A549 (cell line): Measurements from ENCODE around the gene UNKL. TPM values are rescaled to one million over a fixed set of nuclear protein-coding genes. Genes with fewer than 3 reads are reported as not detected.

Experiments used
- ATAC-seq, 2 experiments: fragments of 200-7000 bp in 1 of 2; fragments of >200 bp in 1 of 2; cut with Nextera tagmentation in 1 of 2; cut with Tn5 transposase in 1 of 2; 3 replicates each; pipeline versions ENCODE4 v1.8.0 to v1.9.1; 2018 to 2020; ENCODE audit warnings: mild to moderate bottlenecking in 1 of 2, moderate library complexity in 1 of 2
- CTCF ChIA-PET: fragments of 300-600 bp; sonication (Branson Sonifier 250); formaldehyde crosslinking; extraction: SDS; loops from one replicate; lab custom pipeline; 2021; ENCODE audit warnings: antibody characterized with exemption, inconsistent platforms; lab: Yijun Ruan, JAX
- POLR2A ChIA-PET: fragments of 350-600 bp; formaldehyde crosslinking; extraction: SDS; loops from one replicate; lab custom pipeline; 2021; ENCODE audit warnings: antibody characterized with exemption, inconsistent platforms; lab: Yijun Ruan, JAX
- DNase-seq, 2 experiments: peaks; one replicate each; pipeline versions ENCODE4 v3.0.0 to v3.0.0-alpha.2; 2011 to 2016; ENCODE audit warnings: low read depth in 1 of 2, low spot score in 1 of 2
- FAIRE-seq: peaks from 2 replicates; lab custom pipeline; 2011; peaks lifted over from hg19 to GRCh38; lab: Jason Lieb, UNC
- H3K27ac ChIP-seq, 2 experiments: fragments of >200 bp; sonication (Bioruptor Twin); formaldehyde crosslinking; 3 replicates each; pipeline ENCODE4 v1.5.1; 2016 to 2017
- H3K4me1 ChIP-seq: fragments of >200 bp; sonication (Bioruptor Twin); formaldehyde crosslinking; 3 replicates; pipeline ENCODE4 v1.6.1; 2016
- H3K4me2 ChIP-seq: fragments of >200 bp; sonication (Bioruptor Twin); formaldehyde crosslinking; 3 replicates; pipeline ENCODE4 v1.6.1; 2016
- H3K4me3 ChIP-seq: fragments of >200 bp; sonication (Bioruptor Twin); formaldehyde crosslinking; 3 replicates; pipeline ENCODE4 v1.5.1; 2016
- H3K9me3 ChIP-seq: fragments of >200 bp; sonication (Bioruptor Twin); formaldehyde crosslinking; 3 replicates; pipeline ENCODE4 v1.6.1; 2016
- CBX8 ChIP-seq: fragments of 200-600 bp; sonication (generic); IDR thresholded peaks from 2 replicates; pipeline ENCODE4 v1.6.1; 2016
- CEBPB ChIP-seq, 2 experiments: fragments of >200 bp in 1 of 2; sonication (Bioruptor Twin) in 1 of 2; formaldehyde crosslinking in 1 of 2; IDR thresholded peaks; 2 replicates each; pipeline ENCODE4 v1.6.1; 2012 to 2016
- EHF ChIP-seq: fragments of 250-450 bp; sonication (Bioruptor Pico); IDR thresholded peaks from 2 replicates; pipeline ENCODE4 v1.5.0; 2020; ENCODE audit warnings: mild to moderate bottlenecking
- EP300 ChIP-seq, 2 experiments: fragments of >200 bp; sonication (Bioruptor Twin); formaldehyde crosslinking; IDR thresholded peaks; 2 replicates in 1 of 2; 3 replicates in 1 of 2; pipeline ENCODE4 v1.6.1; 2016 to 2017
- ESRRA ChIP-seq: fragments of 150-350 bp; IDR thresholded peaks from 2 replicates; pipeline ENCODE4 v1.6.1; 2014; ENCODE audit warnings: mild to moderate bottlenecking, low read length, borderline replicate concordance
- GATA3 ChIP-seq: IDR thresholded peaks from 2 replicates; pipeline ENCODE4 v1.6.1; 2012; ENCODE audit warnings: borderline replicate concordance
- HDAC2 ChIP-seq: fragments of 200-600 bp; sonication (generic); IDR thresholded peaks from 2 replicates; pipeline ENCODE4 v1.6.1; 2016
- HEYL ChIP-seq: fragments of 250-450 bp; sonication (Bioruptor Pico); IDR thresholded peaks from 2 replicates; pipeline ENCODE4 v1.8.0; 2021; ENCODE audit warnings: mild to moderate bottlenecking, moderate library complexity
- HOXA7 ChIP-seq: fragments of 250-450 bp; sonication (Bioruptor Pico); IDR thresholded peaks from 2 replicates; pipeline ENCODE4 v1.5.0; 2020; ENCODE audit warnings: mild to moderate bottlenecking, moderate library complexity
- HOXB13 ChIP-seq: fragments of 250-450 bp; sonication (Bioruptor Pico); IDR thresholded peaks from 2 replicates; pipeline ENCODE4 v1.5.0; 2020; ENCODE audit warnings: low read depth, mild to moderate bottlenecking, moderate library complexity
- KDM1A ChIP-seq: fragments of 200-600 bp; sonication (generic); IDR thresholded peaks from 2 replicates; pipeline ENCODE4 v1.6.1; 2016; ENCODE audit warnings: low read depth, mild to moderate bottlenecking
- KDM5A ChIP-seq: fragments of 200-600 bp; sonication (generic); IDR thresholded peaks from 2 replicates; pipeline ENCODE4 v1.6.1; 2016; ENCODE audit warnings: antibody characterized with exemption, mild to moderate bottlenecking
- MAX ChIP-seq: IDR thresholded peaks from 2 replicates; pipeline ENCODE4 v1.6.1; 2012
- MAZ ChIP-seq: fragments of 150-350 bp; IDR thresholded peaks from 2 replicates; pipeline ENCODE4 v1.6.1; 2014; ENCODE audit warnings: antibody characterized with exemption, low read depth, low read length, borderline replicate concordance
- MYC ChIP-seq: IDR thresholded peaks from 2 replicates; pipeline ENCODE4 v1.6.1; 2012; ENCODE audit warnings: mild to moderate bottlenecking, inconsistent platforms, low read length, improper control_type of control experiment, borderline replicate concordance
- NFE2L2 ChIP-seq: fragments of 150-350 bp; conservative IDR thresholded peaks from 2 replicates; pipeline ENCODE4 v1.6.1; 2014; ENCODE audit warnings: low read length
- NPAS2 ChIP-seq: fragments of 250-450 bp; sonication (Bioruptor Pico); IDR thresholded peaks from 2 replicates; pipeline ENCODE4 v1.8.0; 2022; ENCODE audit warnings: mild to moderate bottlenecking, moderate library complexity, borderline replicate concordance
- NR3C1 ChIP-seq: fragments of >200 bp; sonication (Bioruptor Twin); formaldehyde crosslinking; IDR thresholded peaks from 3 replicates; pipeline ENCODE4 v1.6.1; 2017
- PBX3 ChIP-seq: IDR thresholded peaks from 2 replicates; pipeline ENCODE4 v1.6.1; 2012
- PHF8 ChIP-seq: fragments of 200-600 bp; sonication (generic); IDR thresholded peaks from 2 replicates; pipeline ENCODE4 v1.6.1; 2016; ENCODE audit warnings: low read depth, mild to moderate bottlenecking, antibody characterized with exemption, moderate library complexity, borderline replicate concordance
- POLR2AphosphoS2 ChIP-seq: conservative IDR thresholded peaks from 2 replicates; pipeline ENCODE4 v1.6.1; 2012; ENCODE audit warnings: low read length, improper control_type of control experiment, inconsistent platforms
- RAD21 ChIP-seq, 2 experiments: fragments of >200 bp in 1 of 2; sonication (Bioruptor Twin) in 1 of 2; formaldehyde crosslinking in 1 of 2; IDR thresholded peaks in 1 of 2; conservative IDR thresholded peaks in 1 of 2; 2 replicates in 1 of 2; 3 replicates in 1 of 2; pipeline ENCODE4 v1.6.1; 2012 to 2018; ENCODE audit warnings: inconsistent platforms in 1 of 2
- RCOR1 ChIP-seq: fragments of 150-350 bp; IDR thresholded peaks from 2 replicates; pipeline ENCODE4 v1.6.1; 2014; ENCODE audit warnings: antibody characterized with exemption, low read length, low read depth
- REST ChIP-seq: fragments of 200-600 bp; sonication (generic); IDR thresholded peaks from 2 replicates; pipeline ENCODE4 v1.6.1; 2016; ENCODE audit warnings: antibody characterized with exemption, mild to moderate bottlenecking, moderate library complexity
- RFX5 ChIP-seq: fragments of 450-650 bp; IDR thresholded peaks from 2 replicates; pipeline ENCODE4 v1.7.1; 2014; ENCODE audit warnings: antibody characterized with exemption, mild to moderate bottlenecking, moderate library complexity
- RNF2 ChIP-seq: fragments of 200-600 bp; sonication (generic); IDR thresholded peaks from 2 replicates; pipeline ENCODE4 v1.6.1; 2016; ENCODE audit warnings: low read depth, mild to moderate bottlenecking, antibody characterized with exemption, moderate library complexity, borderline replicate concordance
- TFCP2L1 ChIP-seq: fragments of 250-450 bp; sonication (Bioruptor Pico); IDR thresholded peaks from 2 replicates; pipeline ENCODE4 v1.5.0; 2021; ENCODE audit warnings: mild to moderate bottlenecking
- USF2 ChIP-seq: fragments of 450-650 bp; IDR thresholded peaks from 2 replicates; pipeline ENCODE4 v1.6.1; 2014; ENCODE audit warnings: antibody characterized with exemption
- ZC3H11A ChIP-seq: fragments of 450-650 bp; IDR thresholded peaks from 2 replicates; pipeline ENCODE4 v1.6.1; 2014; ENCODE audit warnings: antibody characterized with exemption, mild to moderate bottlenecking
- ZNF302 ChIP-seq: fragments of 250-450 bp; sonication (Bioruptor Pico); IDR thresholded peaks from 2 replicates; pipeline ENCODE4 v1.9.0; 2021; ENCODE audit warnings: inconsistent platforms, mild to moderate bottlenecking, moderate library complexity
- WGBS: methylation state at CpG from one replicate; pipeline ENCODE4 v1.1.6; 2017; ENCODE audit errors: missing lambda C conversion rate; 5-methylcytosine and 5-hydroxymethylcytosine counted together
- polyA plus RNA-seq, 4 experiments: library from polyadenylated mRNA; depleted of rRNA in 3 of 4; stranded (reverse); fragments of >200 nt; fragmentation: RNase III in 1 of 4; extraction: RNeasy Plus Mini Kit Qiagen cat#74134 plus additional on column Dnase treatment in 1 of 4; gene quantifications; 2 replicates in 3 of 4; 3 replicates in 1 of 4; pipeline ENCODE4 v1.2.3, GENCODE V29; 2011 to 2017

The UNKL gene
- polyA plus RNA-seq, 2 of the 4 experiments (the other 2 are of a cell fraction): 20.7 to 37.6 TPM

- TF ChIP-seq RAD21 (conservative IDR thresholded peaks at IDR 0.05 in 1 of 2, IDR thresholded peaks at IDR 0.05 in 1 of 2) (no peak), EHF (no peak), RNF2 (no peak), HEYL (CRISPR knock-in tag) (no peak), CEBPB (IDR thresholded peaks at IDR 0.05) (no peak), ZNF302 (CRISPR knock-in tag) (no peak), KDM1A (no peak), HDAC2 (no peak), HOXA7 (CRISPR knock-in tag) (no peak), HOXB13 (CRISPR knock-in tag) (no peak), RCOR1 (no peak), MYC (no peak), REST (no peak), PHF8 (no peak), NPAS2 (CRISPR knock-in tag) (no peak), RFX5 (no peak), CBX8 (no peak), KDM5A (no peak), POLR2AphosphoS2 (no peak), ESRRA (no peak)
- Histone ChIP-seq H3K4me3 (no peak overlapping the region), H3K4me1 (no peaks in the 10 kb centered on the region), H3K4me2 (no peak overlapping the region), H3K27ac (no peak overlapping the region), H3K9me3 (no peaks in the 10 kb centered on the region)
- POLR2A ChIA-PET: no interaction called here
- 84% methylated on average over 14 of the region's 29 CpGs for WGBS
- DNase-seq (no peak), ATAC-seq (no peak), FAIRE-seq (no peak)
- CTCF ChIA-PET: interaction anchor here (0.5 to 1.4 kb wide), 6 partner anchors 12 to 1192 kb away, joined by 3 to 6 read pairs (median 4); no protein-coding TSS in a partner anchor
Observed at GRCh38 chr16:1401061-1401757, 13.3 kb downstream of the UNKL start.

- no peaks in the 10 kb centered on the region for H3K4me1 ChIP-seq
- ChIA-PET POLR2A (no interaction called here), CTCF (interaction anchor here (0.5 to 1.5 kb wide), 3 partner anchors 9 to 341 kb away, joined by 3 to 5 read pairs (median 4); no protein-coding TSS in a partner anchor)
- H3K27ac ChIP-seq: no peak overlapping the region
- ATAC-seq: no peak
- H3K4me2 ChIP-seq: no peak overlapping the region
- no peak overlapping the region for H3K4me3 ChIP-seq
- no peak for TF ChIP-seq NFE2L2
- no peak for TF ChIP-seq EP300 (IDR thresholded peaks at IDR 0.05)
- no peak for TF ChIP-seq POLR2AphosphoS2
- no peak for TF ChIP-seq MAZ
- no peak for TF ChIP-seq HOXB13 (CRISPR knock-in tag)
- no peak for TF ChIP-seq HDAC2
- TF ChIP-seq MAX: no peak
- TF ChIP-seq RAD21 (conservative IDR thresholded peaks at IDR 0.05 in 1 of 2, IDR thresholded peaks at IDR 0.05 in 1 of 2): no peak
- no peak for TF ChIP-seq GATA3
- TF ChIP-seq TFCP2L1 (CRISPR knock-in tag): no peak
- no peak for TF ChIP-seq PBX3
- no peak for TF ChIP-seq USF2
- TF ChIP-seq RCOR1: no peak
- TF ChIP-seq ZC3H11A: no peak
- TF ChIP-seq NR3C1: no peak
- FAIRE-seq: no peak
- WGBS: 89% methylated on average over 24 of the region's 38 CpGs
- DNase-seq: no peak
- H3K9me3 ChIP-seq: no peaks in the 10 kb centered on the region
Observed at GRCh38 chr16:1398826-1399581, 15.5 kb downstream of the UNKL start.
